Liver (tissue), 9 donors: Measurements from ENCODE around the gene SERPINI1. TPM values are rescaled to one million over a fixed set of nuclear protein-coding genes. Genes with fewer than 3 reads are reported as not detected.

Experiments
- DNase-seq: peaks from one replicate; pipeline ENCODE4 v3.0.0-alpha.2; 2017; ENCODE audit warnings: low spot score
- H3K27ac ChIP-seq, 2 donors: one replicate each; pipeline ENCODE4 v1.7.0; 2013; ENCODE audit warnings: inconsistent platforms in 2 of 2, low read length in 2 of 2, control low read depth in 1 of 2, low read depth in 1 of 2, mild to moderate bottlenecking in 1 of 2
- H3K27me3 ChIP-seq, 4 donors: one replicate each; pipeline versions ENCODE4 v1.6.1 to v1.7.0; 2013; ENCODE audit warnings: low read length in 3 of 4, inconsistent platforms in 1 of 4, mild to moderate bottlenecking in 1 of 4, moderate library complexity in 1 of 4; ENCODE audit not compliant: control insufficient read depth in 4 of 4, insufficient read depth in 4 of 4
- H3K36me3 ChIP-seq, 4 donors: one replicate each; pipeline versions ENCODE4 v1.6.1 to v1.7.0; 2013; ENCODE audit warnings: low read length in 3 of 4, mild to moderate bottlenecking in 3 of 4, low read depth in 1 of 4, moderate library complexity in 1 of 4; ENCODE audit not compliant: control insufficient read depth in 4 of 4, insufficient read depth in 3 of 4
- H3K4me1 ChIP-seq, 4 donors: one replicate each; pipeline versions ENCODE4 v1.6.1 to v1.7.0; 2013; ENCODE audit warnings: low read length in 3 of 4, mild to moderate bottlenecking in 3 of 4, moderate library complexity in 1 of 4; ENCODE audit not compliant: control insufficient read depth in 4 of 4, insufficient read depth in 4 of 4
- H3K4me3 ChIP-seq, 3 donors: one replicate each; pipeline versions ENCODE4 v1.6.1 to v1.7.0; 2013; ENCODE audit warnings: low read length in 3 of 3, control low read depth in 1 of 3, low read depth in 1 of 3, mild to moderate bottlenecking in 1 of 3
- H3K9ac ChIP-seq, 2 donors: one replicate each; pipeline ENCODE4 v1.7.0; 2013; ENCODE audit warnings: low read length in 2 of 2, mild to moderate bottlenecking in 2 of 2, moderate library complexity in 2 of 2, control low read depth in 1 of 2, low read depth in 1 of 2
- H3K9me3 ChIP-seq, 4 donors: one replicate each; pipeline versions ENCODE4 v1.6.1 to v1.7.0; 2013; ENCODE audit warnings: low read length in 3 of 4; ENCODE audit not compliant: control insufficient read depth in 4 of 4
- ATF3 ChIP-seq: IDR thresholded peaks from 2 replicates; pipeline ENCODE4 v1.6.1; 2016; ENCODE audit warnings: antibody characterized with exemption
- CTCF ChIP-seq: fragments of 150-350 bp; IDR thresholded peaks from 2 replicates; pipeline ENCODE4 v1.5.1; 2017; ENCODE audit warnings: improper control_type of control experiment, low read depth, low read length; ENCODE audit not compliant: missing input control
- EGR1 ChIP-seq, 2 donors: IDR thresholded peaks; 2 replicates each; pipeline ENCODE4 v1.6.1; 2016 to 2018; ENCODE audit warnings: antibody characterized with exemption in 2 of 2, low read depth in 2 of 2
- FOXA1 ChIP-seq: IDR thresholded peaks from 2 replicates; pipeline ENCODE4 v1.6.1; 2016; ENCODE audit warnings: antibody characterized with exemption
- FOXA2 ChIP-seq: IDR thresholded peaks from 2 replicates; pipeline ENCODE4 v1.6.1; 2016; ENCODE audit warnings: antibody characterized with exemption
- GABPA ChIP-seq, 2 donors: IDR thresholded peaks in 1 of 2; conservative IDR thresholded peaks in 1 of 2; 2 replicates each; pipeline ENCODE4 v1.6.1; 2016; ENCODE audit warnings: antibody characterized with exemption in 2 of 2, mild to moderate bottlenecking in 1 of 2, moderate library complexity in 1 of 2
- HNF4A ChIP-seq, 2 donors: conservative IDR thresholded peaks; 2 replicates each; pipeline ENCODE4 v1.6.1; 2016; ENCODE audit warnings: antibody characterized with exemption in 2 of 2, mild to moderate bottlenecking in 2 of 2
- HNF4G ChIP-seq: IDR thresholded peaks from 2 replicates; pipeline ENCODE4 v1.6.1; 2016; ENCODE audit warnings: antibody characterized with exemption
- JUND ChIP-seq, 2 donors: IDR thresholded peaks; 2 replicates each; pipeline ENCODE4 v1.6.1; 2016; ENCODE audit warnings: antibody characterized with exemption in 2 of 2
- MAX ChIP-seq: IDR thresholded peaks from 2 replicates; pipeline ENCODE4 v1.6.1; 2016; ENCODE audit warnings: antibody characterized with exemption
- NR2F2 ChIP-seq: IDR thresholded peaks from 2 replicates; pipeline ENCODE4 v1.6.1; 2016; ENCODE audit warnings: antibody characterized with exemption
- RAD21 ChIP-seq, 2 donors: IDR thresholded peaks; 2 replicates each; pipeline ENCODE4 v1.6.1; 2016; ENCODE audit warnings: antibody characterized with exemption in 2 of 2, mild to moderate bottlenecking in 2 of 2
- REST ChIP-seq: IDR thresholded peaks from 2 replicates; pipeline ENCODE4 v1.6.1; 2016; ENCODE audit warnings: antibody characterized with exemption, mild to moderate bottlenecking
- RXRA ChIP-seq, 2 donors: IDR thresholded peaks; 2 replicates each; pipeline ENCODE4 v1.6.1; 2017 to 2018; ENCODE audit warnings: antibody characterized with exemption in 2 of 2, mild to moderate bottlenecking in 1 of 2
- SP1 ChIP-seq: IDR thresholded peaks from 2 replicates; pipeline ENCODE4 v1.6.1; 2018; ENCODE audit warnings: antibody characterized with exemption, mild to moderate bottlenecking
- TAF1 ChIP-seq: conservative IDR thresholded peaks from 2 replicates; pipeline ENCODE4 v1.6.1; 2016; ENCODE audit warnings: antibody characterized with exemption, mild to moderate bottlenecking
- YY1 ChIP-seq: IDR thresholded peaks from 2 replicates; pipeline ENCODE4 v1.6.1; 2016; ENCODE audit warnings: antibody characterized with exemption, mild to moderate bottlenecking
- ZBTB33 ChIP-seq: IDR thresholded peaks from 2 replicates; pipeline ENCODE4 v1.6.1; 2016; ENCODE audit warnings: antibody characterized with exemption
- polyA plus RNA-seq, 2 donors: library from polyadenylated mRNA; stranded (reverse) in 1 of 2; unstranded in 1 of 2; fragments of 200-250 nt in 1 of 2; fragments of >200 nt in 1 of 2; fragmentation: Nextera tagmentation in 1 of 2; extraction: Ambion mirVana in 1 of 2; gene quantifications; one replicate each; pipeline versions ENCODE4 v1.2.1 to v1.2.3, GENCODE V29; 2013 to 2015
- total RNA-seq, 2 donors: library from RNA; depleted of rRNA; stranded (reverse); fragments of >200 nt; gene quantifications; one replicate each; pipeline ENCODE4 v1.2.3, GENCODE V29; 2014
- donor health status: healthy.
- donor health status: healthy.
- donor health status: healthy.
- donor health status: healthy.
- donor health status: healthy.

Gene SERPINI1
- total and polyA plus RNA-seq, 4 donors = 0.90 to 23.6 (median 1.9) TPM

- TF ChIP-seq ZBTB33 = no peak
- no peak for TF ChIP-seq FOXA2
- TF ChIP-seq SP1 = no peak
- TF ChIP-seq FOXA1 = no peak
- no peak for TF ChIP-seq MAX
- no peak for TF ChIP-seq JUND (IDR thresholded peaks at IDR 0.05)
- TF ChIP-seq GABPA (IDR thresholded peaks at IDR 0.05 in 1 of 2, conservative IDR thresholded peaks at IDR 0.05 in 1 of 2) = no peak
Measured at GRCh38 chr3:167787440-167787839, 51.9 kb downstream of the SERPINI1 start (continued).

- H3K4me1 ChIP-seq = no peaks in the 10 kb centered on the region
- no peaks in the 10 kb centered on the region for H3K36me3 ChIP-seq
- H3K27ac ChIP-seq = no peak overlapping the region
- H3K9me3 ChIP-seq = no peaks in the 10 kb centered on the region
- no peak overlapping the region for H3K9ac ChIP-seq
- H3K4me3 ChIP-seq = no peak overlapping the region
- TF ChIP-seq ATF3 = no peak
- no peak for TF ChIP-seq RXRA (IDR thresholded peaks at IDR 0.05)
- TF ChIP-seq HNF4A (conservative IDR thresholded peaks at IDR 0.05) = no peak
- TF ChIP-seq REST = no peak
- TF ChIP-seq NR2F2 = no peak
- TF ChIP-seq GABPA (IDR thresholded peaks at IDR 0.05 in 1 of 2, conservative IDR thresholded peaks at IDR 0.05 in 1 of 2) = no peak
- no peak for TF ChIP-seq JUND (IDR thresholded peaks at IDR 0.05)
- TF ChIP-seq FOXA1 = no peak
- no peak for TF ChIP-seq YY1
- no peak for TF ChIP-seq FOXA2
- no peak for TF ChIP-seq RAD21 (IDR thresholded peaks at IDR 0.05)
- TF ChIP-seq SP1 = no peak
- TF ChIP-seq MAX = no peak
- TF ChIP-seq EGR1 (IDR thresholded peaks at IDR 0.05; ENCODE audit: low read depth in 2 of 2) = no peak
- no peak for TF ChIP-seq CTCF
- TF ChIP-seq HNF4G = no peak
- TF ChIP-seq TAF1 = no peak
- TF ChIP-seq ZBTB33 = no peak
- H3K27me3 ChIP-seq = no peaks in the 10 kb centered on the region
- no peak for DNase-seq
Measured at GRCh38 chr3:167798443-167798842, 62.9 kb downstream of the SERPINI1 start.
